ES-I3 (cell line): Measurements from ENCODE around the gene KIF13A.
"Not testable (repeated sequence)": the region's sequence is repeated elsewhere in the genome, so short reads cannot be mapped to it uniquely, and the experiment has no call there.

Experiments
- H3K36me3 ChIP-seq: 2 replicates; pipeline ENCODE4 v1.6.1; 2013; ENCODE audit warnings: mild to moderate bottlenecking, low read length, control low read depth, moderate library complexity; ENCODE audit not compliant: insufficient read depth
- H3K4me1 ChIP-seq: 2 replicates; pipeline ENCODE4 v1.6.1; 2013; ENCODE audit warnings: mild to moderate bottlenecking, control low read depth, low read length; ENCODE audit not compliant: insufficient read depth
- H3K9ac ChIP-seq: 2 replicates; pipeline ENCODE4 v1.6.1; 2013; ENCODE audit warnings: low read depth, mild to moderate bottlenecking, low read length, moderate library complexity
- H3K9me3 ChIP-seq: 2 replicates; pipeline ENCODE4 v1.6.1; 2013; ENCODE audit warnings: mild to moderate bottlenecking, low read length, moderate library complexity; ENCODE audit not compliant: control insufficient read depth, insufficient read depth

KIF13A gene

DNA sequence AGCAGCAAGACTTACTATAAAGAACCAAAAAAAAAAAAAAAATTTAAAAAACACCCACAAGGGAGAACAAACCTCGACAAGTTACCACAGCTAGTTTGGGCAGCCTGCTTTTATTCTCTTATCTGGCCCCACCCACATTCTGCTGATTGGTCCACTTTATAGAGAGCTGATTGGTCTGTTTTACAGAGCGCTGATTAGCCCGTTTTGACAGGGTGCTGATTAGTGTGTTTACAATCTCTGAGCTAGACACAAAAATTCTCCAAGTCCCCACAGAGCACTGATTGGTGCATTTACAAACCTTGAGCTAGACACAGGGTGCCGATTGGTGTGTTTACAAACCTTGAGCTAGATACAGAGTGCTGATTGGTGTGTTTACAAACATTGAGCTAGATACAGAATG, 31.7 kb upstream of the KIF13A start:
- not testable (repeated sequence) for H3K36me3 ChIP-seq, H3K9ac ChIP-seq, H3K9me3 ChIP-seq
- peaks cover 26% of the 10 kb centered on the region for H3K4me1 ChIP-seq

DNA sequence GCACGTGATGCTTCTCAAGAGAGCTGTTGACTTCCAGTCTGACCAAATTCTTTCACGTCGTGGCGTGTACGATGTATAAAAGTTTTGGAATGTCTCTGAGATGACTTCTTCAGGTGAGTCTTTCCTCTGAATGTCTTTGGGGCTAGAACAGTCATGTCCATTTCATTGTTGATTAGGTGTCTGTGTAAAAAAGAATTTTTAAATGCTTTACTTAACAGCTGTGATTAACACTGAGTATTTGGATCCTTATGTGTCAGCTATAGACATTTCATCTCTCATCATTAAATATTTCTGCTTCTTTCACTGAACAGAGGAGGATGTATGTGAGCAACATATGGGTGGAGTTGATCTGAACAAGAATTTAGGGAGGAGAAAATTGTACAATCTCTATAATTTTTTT, 29.3 kb upstream of the KIF13A start:
- H3K9ac ChIP-seq, result no peak overlapping the region
- H3K4me1 ChIP-seq, result peaks cover 8% of the 10 kb centered on the region
- no peaks in the 10 kb centered on the region for H3K36me3 ChIP-seq
- H3K9me3 ChIP-seq, result no peaks in the 10 kb centered on the region

DNA sequence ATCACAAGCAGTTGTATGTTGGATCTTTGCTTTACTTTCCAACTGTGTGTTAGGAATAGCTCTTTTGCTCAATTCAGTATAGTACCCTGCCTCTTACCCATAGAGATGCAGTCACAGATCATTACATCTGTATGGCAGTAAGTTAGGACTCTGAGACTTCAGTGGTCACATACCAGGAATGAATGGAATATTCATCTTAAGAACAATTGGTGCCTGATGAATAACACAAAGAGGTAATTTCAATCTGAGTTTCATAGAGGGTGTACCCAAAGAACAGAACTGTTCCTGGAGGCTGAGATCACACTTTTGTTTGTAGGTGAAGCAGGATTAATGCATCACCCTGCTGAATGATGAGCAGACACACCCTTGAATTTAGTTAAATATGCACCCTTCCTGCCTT, 28.7 kb upstream of the KIF13A start:
- no peaks in the 10 kb centered on the region for H3K36me3 ChIP-seq
- H3K9ac ChIP-seq, result no peak overlapping the region
- no peaks in the 10 kb centered on the region for H3K9me3 ChIP-seq
- peaks cover 8% of the 10 kb centered on the region for H3K4me1 ChIP-seq

DNA sequence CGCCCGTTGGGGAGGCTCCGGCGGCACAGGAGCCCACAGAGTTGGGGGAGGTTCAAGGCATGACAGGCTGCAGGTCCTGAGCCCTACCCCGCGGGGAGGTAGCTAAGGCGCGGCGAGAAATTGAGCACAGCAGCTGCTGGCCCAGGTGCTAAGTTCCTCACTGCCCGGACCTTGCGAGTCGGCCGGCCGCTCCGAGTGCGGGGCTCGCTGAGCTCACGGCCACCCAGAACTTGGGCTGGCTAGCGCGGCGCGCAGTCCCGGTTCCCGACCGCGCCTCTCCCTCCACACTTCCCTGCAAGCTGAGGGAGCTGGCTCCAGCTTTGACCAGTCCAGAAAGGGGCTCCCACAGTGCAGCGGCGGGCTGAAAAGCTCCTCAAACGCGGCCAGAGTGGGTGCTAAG, 23.9 kb upstream of the KIF13A start:
- no peaks in the 10 kb centered on the region for H3K36me3 ChIP-seq
- H3K4me1 ChIP-seq, result peaks cover 4% of the 10 kb centered on the region
- H3K9ac ChIP-seq, result no peak overlapping the region
- H3K9me3 ChIP-seq, result 0 out of 2 replicates have a peak, but pooled peaks cover 4% of the 10 kb centered on the region

DNA sequence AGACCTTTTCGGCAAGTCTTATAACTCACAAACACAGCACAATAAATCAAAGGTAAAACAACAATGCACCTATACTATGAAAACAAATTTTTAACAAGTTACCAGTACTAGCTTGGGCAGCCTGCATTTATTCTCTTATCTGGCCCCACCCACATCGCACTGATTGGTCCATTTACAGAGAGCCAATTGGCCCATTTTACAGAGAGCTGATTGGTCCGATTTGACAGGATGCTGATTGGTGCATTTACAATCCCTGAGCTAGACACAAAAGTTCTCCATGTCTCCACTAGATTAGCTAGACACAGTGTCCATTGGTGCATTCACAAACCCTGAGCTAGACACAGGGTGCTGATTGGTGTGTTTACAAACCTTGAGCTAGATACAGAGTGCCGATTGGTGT, 23.1 kb upstream of the KIF13A start:
- not testable (repeated sequence) for H3K36me3 ChIP-seq, H3K9me3 ChIP-seq, H3K4me1 ChIP-seq, H3K9ac ChIP-seq

DNA sequence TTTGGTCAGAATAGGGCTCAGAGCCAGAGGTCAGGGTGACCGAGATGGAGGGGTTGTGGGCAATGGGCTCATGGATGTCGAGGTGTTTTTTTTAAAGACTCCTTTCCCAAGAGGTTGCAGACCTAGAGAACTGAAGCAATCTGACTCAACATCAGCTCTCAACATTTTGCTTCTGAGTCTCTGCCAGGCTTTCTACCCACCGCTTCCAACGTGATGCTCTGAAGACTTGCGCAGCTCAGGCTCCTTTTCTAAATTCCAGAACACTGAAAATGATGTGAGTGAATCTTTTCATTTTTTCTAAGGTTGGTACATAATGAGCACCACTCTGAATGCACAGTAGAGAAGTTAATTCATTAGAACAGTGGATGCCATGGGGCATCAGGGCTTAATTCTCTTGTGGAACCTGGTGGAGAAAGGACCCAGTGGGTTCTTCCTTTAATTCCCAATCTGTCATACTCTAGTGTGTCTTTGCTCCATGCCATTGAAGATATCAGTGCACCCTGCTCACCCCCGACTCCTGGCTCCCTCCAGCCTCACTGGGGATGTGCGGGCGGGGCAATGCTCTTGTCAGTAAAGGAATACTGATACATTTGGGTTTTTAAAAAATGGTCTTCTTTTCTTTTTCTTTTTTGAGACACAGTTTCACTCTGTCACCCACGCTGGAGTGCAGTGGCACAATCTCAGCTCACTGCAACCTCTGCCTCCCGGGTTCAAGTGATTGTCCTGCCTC, 17.0 kb upstream of the KIF13A start:
- peaks cover 6% of the 10 kb centered on the region for H3K4me1 ChIP-seq
- H3K9ac ChIP-seq, result no peak overlapping the region
- no peaks in the 10 kb centered on the region for H3K9me3 ChIP-seq
- H3K36me3 ChIP-seq, result no peaks in the 10 kb centered on the region

DNA sequence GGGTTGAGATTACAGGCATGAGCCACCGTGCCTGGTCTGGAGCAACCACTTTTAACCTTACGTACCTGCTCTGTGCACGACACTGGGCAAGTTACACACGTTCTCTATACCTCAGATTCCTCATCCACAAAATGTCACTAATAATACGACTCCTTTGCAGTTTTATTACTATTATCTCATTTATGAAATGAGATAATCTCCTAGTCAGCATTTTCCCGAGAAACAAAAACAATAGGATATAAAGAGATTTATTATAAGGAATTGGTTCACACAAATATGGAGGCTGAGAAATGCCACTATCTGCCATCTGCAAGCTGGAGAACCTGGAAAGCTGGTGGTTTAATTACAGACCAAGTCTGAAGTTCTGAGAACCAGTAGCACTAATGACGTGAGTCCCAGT, 12.0 kb upstream of the KIF13A start:
- Histone ChIP-seq H3K9me3 (no peaks in the 10 kb centered on the region), H3K9ac (no peak overlapping the region), H3K36me3 (no peaks in the 10 kb centered on the region), H3K4me1 (no peaks in the 10 kb centered on the region)

DNA sequence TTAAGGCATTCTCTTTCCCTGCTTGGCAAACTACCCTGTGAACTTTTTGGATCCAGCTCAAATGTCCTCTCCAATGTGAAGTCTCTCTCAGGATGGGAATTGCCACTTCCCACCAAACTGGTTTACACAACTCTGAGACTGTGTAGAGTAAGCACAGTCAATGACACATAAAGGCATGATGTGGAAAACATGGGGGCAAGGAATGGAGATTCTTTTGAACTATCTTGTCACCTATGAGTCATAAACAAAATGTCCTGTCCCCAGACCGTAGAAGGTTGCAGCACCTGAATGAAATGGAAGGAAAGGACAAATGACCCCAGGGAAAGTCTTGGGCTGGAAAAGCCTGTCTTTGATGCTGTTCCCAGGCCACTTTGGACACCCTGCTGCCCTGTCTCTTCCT, 11.0 kb upstream of the KIF13A start:
- no peaks in the 10 kb centered on the region for H3K4me1 ChIP-seq
- H3K9ac ChIP-seq, result no peak overlapping the region
- no peaks in the 10 kb centered on the region for H3K36me3 ChIP-seq
- H3K9me3 ChIP-seq, result no peaks in the 10 kb centered on the region

DNA sequence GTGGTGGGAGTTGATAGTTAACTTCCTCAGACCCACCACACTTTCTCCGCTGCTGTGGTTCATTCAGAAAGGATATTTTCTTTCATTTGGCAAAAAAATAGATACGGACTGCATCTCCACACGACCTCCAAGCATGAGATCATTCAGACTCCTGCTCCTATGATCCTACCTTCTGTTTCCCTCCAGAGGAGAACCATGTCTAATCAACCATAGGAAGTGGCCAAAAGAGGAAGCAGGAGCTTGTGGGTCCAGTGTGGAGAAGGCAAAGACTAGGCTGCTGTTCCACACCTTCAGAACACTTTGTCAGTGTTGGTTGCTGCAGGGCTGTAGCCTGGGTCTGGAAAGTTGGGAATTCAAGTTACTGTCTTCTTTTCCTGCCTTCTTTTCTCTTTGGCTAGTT, 10.6 kb upstream of the KIF13A start:
- Histone ChIP-seq H3K36me3 (no peaks in the 10 kb centered on the region), H3K9ac (no peak overlapping the region), H3K9me3 (no peaks in the 10 kb centered on the region), H3K4me1 (no peaks in the 10 kb centered on the region)

DNA sequence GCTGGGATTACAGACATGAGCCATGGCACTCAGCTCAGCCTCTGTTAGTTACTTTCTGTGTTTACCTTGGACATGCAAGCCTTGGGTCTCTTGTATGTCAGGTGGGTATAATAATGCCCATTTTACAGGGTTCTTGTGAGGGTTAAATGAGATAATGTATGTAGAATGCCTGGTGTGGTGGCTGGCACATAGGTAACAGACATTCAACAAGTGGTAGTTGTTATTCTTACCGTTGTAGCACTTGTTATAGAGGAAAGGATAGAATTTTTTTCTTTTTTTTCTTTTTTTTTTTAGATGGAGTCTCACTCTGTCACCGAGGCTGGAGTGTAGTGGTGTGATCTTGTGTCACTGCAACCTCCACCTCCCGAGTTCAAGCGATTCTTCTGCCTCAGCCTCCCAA, 8.0 kb upstream of the KIF13A start:
- no peak overlapping the region for H3K9ac ChIP-seq
- no peaks in the 10 kb centered on the region for H3K36me3 ChIP-seq
- H3K9me3 ChIP-seq, result no peaks in the 10 kb centered on the region
- no peaks in the 10 kb centered on the region for H3K4me1 ChIP-seq

DNA sequence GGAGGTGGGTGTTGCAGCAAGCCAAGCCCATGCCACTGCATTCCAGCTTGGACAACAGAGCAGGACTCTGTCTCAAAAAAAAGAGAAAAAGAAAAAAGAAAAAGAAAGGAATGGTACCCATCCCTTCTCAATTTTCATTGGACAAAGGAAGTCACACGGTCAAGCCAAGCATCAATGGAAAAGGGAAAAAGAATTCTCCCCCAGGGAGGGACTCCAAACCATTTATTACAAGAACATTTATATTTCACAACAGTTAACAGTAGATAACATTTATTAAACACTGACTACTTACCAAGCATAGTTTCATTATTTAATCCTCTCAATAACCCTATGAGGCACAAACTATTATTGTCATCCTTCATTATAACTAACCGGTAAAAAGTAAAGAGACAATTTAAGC, 6.6 kb upstream of the KIF13A start:
- Histone ChIP-seq H3K4me1 (no peaks in the 10 kb centered on the region), H3K36me3 (no peaks in the 10 kb centered on the region), H3K9ac (no peak overlapping the region), H3K9me3 (no peaks in the 10 kb centered on the region)

DNA sequence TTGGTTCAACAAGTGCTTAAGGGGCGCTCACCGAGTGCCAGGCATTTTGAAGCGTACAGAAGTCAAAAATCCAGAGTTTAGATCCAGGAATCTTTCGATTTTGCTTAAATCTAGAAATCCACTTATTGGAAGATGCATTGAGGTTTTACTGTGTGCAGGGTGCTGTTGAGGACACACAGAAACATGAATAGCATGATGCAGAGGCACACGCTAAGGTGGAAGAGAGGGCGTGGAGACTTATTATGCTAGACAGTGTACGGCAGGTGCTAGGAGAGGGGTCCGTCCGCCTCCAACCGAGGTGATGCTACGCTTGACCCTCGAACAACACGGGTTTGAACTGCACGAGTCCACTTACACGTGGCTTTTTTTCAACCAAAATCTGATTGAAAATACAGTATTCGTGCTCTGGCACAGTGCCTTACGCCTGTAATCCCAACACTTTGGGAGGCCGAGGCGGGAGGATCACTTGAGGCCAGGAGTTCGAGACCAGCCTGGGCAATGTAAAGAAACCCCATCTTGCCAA, 1.0 kb upstream of the KIF13A start:
- H3K36me3 ChIP-seq, result no peaks in the 10 kb centered on the region
- peak overlapping the region; percentile 75 for H3K9ac ChIP-seq
- peaks cover 9% of the 10 kb centered on the region for H3K4me1 ChIP-seq
- H3K9me3 ChIP-seq, result no peaks in the 10 kb centered on the region

DNA sequence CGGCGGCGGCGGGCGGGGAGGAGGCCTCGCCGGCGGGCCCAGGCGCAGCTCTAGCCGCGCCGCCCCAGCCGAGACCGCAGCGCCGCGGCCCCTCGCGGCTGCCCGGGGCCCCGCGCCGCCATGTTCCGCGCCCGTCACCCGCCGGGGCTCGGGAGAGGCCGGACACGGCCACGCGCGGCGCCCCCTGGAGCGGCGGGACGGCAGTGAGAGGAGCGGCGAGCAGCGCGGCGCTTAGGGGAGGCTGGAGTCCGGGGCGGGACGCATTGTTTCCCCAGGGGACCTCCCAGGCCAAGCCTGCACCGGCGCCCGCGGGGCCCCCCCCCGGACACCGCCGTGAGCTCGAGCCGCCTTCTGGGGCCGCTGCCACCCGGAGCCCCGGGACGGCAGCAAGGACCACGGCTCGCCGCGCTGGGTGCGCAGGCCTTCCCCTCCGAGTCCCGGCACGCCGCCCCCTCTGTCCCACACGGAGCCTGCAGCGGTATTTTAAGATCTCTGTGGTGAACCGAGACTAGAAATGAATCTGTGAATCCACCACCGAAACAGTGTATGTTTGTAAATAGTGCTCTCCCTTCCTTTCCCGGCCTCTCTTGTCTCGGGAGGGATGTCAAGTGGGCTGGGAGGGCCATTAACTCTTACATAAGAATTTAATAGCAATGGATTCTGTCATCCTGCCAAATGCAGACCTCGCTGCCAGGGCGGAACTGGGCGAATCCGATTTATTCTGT, 424 bp upstream of the KIF13A start:
- peak overlapping the region; percentile 75 for H3K9ac ChIP-seq
- no peaks in the 10 kb centered on the region for H3K9me3 ChIP-seq
- H3K4me1 ChIP-seq, result peaks cover 9% of the 10 kb centered on the region
- no peaks in the 10 kb centered on the region for H3K36me3 ChIP-seq

DNA sequence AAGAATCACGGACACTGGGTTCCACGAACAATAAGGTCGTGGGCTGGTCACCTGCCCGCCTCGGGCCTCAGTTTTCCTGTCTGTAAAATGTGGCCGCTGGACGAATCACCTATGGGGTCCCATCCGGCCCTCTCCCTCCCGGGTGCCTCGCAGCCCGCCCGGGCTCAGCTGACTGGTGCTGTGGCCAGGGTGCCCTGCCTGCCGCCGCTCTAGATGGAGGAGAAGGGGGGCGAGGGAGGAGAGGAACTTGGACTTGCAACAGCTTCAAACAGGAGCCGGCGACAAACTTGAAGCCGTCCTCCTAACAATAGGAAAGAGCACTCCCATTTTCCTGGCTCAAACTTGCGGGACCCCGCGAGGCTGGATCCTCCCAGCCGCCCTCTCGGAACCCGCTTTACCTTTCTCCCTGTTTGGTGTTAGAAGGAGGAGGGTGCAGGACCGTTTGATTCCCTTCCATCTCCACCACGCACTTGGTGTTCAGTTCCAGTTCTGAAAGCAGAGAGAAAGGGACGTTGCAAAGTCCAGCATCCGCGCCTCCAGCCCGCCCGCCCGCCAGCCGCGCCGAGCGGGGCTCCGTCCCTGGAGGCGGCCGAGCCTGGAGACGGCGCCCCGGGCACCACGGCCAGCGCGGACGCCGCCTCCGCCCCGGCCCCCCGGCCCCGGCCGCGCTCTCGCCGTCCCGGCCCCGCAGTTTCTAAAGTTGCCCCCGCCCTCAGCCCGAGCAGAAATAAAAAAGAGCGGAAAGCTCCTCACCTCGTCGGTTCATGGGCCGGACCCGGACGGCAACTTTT, 584 bp downstream of the KIF13A start:
- H3K4me1 ChIP-seq, result peaks cover 9% of the 10 kb centered on the region
- peak overlapping the region; percentile 58 for H3K9ac ChIP-seq
- H3K9me3 ChIP-seq, result no peaks in the 10 kb centered on the region
- H3K36me3 ChIP-seq, result no peaks in the 10 kb centered on the region
